Memory B cell (primary cell): Measurements from ENCODE around the gene RPTOR.

ENCODE experiments used
- ATAC-seq: fragments of 150-1000 bp; cut with Tn5 transposase; 2 replicates; pipeline ENCODE4 v1.10.0; 2021; ENCODE audit warnings: low read depth, mild to moderate bottlenecking, moderate library complexity
- DNase-seq, 2 donors: peaks; one replicate each; pipeline ENCODE4 v3.0.0; 2022; ENCODE audit warnings: low spot score in 2 of 2
- H3K27ac Mint-ChIP-seq: one replicate; pipeline ENCODE4 v1.8.0; 2022; ENCODE audit warnings: mild to moderate bottlenecking, moderate library complexity, mixed read lengths
- H3K27me3 Mint-ChIP-seq: one replicate; pipeline ENCODE4 v1.8.0; 2022; ENCODE audit warnings: mixed read lengths
- H3K36me3 Mint-ChIP-seq: one replicate; pipeline ENCODE4 v1.8.0; 2022; ENCODE audit warnings: mild to moderate bottlenecking, mixed read lengths
- H3K4me1 Mint-ChIP-seq: one replicate; pipeline ENCODE4 v1.8.0; 2022; ENCODE audit warnings: mixed read lengths
- H3K4me3 Mint-ChIP-seq: one replicate; pipeline ENCODE4 v1.8.0; 2022; ENCODE audit warnings: mild to moderate bottlenecking, moderate library complexity, mixed read lengths
- H3K9me3 Mint-ChIP-seq: one replicate; pipeline ENCODE4 v1.8.0; 2022; ENCODE audit warnings: mixed read lengths

RPTOR gene

GRCh38 chr17:80633207-80633606 lies 88.6 kb downstream of the RPTOR start:
- DNase-seq (no peak), ATAC-seq (no peak)
- H3K27ac Mint-ChIP-seq: no peak overlapping the region
- H3K4me1 Mint-ChIP-seq: peaks cover 15% of the 10 kb centered on the region
- no peaks in the 10 kb centered on the region for H3K9me3 Mint-ChIP-seq
- H3K4me3 Mint-ChIP-seq: no peak overlapping the region
- peaks cover 6% of the 10 kb centered on the region for H3K36me3 Mint-ChIP-seq
- H3K27me3 Mint-ChIP-seq: no peaks in the 10 kb centered on the region

DNA sequence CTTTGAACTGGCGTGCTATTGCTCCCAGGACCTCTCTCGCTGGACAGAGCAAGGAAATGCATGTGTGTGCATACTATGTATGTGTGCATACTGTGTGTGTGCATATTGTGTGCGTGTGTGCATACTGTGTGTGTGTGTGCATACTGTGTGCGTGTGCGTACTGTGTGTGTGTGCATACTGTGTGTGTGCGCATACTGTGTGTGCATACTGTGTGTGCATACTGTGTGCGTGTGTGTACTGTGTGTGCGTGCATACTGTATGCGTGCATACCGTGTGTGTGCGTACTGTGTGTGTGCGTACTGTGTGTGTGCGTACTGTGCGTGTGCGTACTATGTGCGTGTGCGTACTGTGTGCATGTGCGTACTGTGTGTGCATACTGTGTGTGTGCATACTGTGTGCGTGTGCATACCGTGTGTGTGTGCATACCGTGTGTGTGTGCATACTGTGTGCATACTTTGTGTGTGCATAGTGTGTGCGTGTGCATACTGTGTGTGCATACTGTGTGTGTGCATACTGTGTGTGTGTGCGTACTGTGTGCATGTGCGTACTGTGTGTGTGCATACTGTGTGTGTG lies 89.4 kb downstream of the RPTOR start:
- DNase-seq (no peak), ATAC-seq (no peak)
- H3K4me1 Mint-ChIP-seq: peaks cover 15% of the 10 kb centered on the region
- no peaks in the 10 kb centered on the region for H3K27me3 Mint-ChIP-seq
- no peak overlapping the region for H3K27ac Mint-ChIP-seq
- H3K36me3 Mint-ChIP-seq: peaks cover 6% of the 10 kb centered on the region
- no peak overlapping the region for H3K4me3 Mint-ChIP-seq
- H3K9me3 Mint-ChIP-seq: no peaks in the 10 kb centered on the region

- DNase-seq: no peak
- peaks cover 8% of the 10 kb centered on the region for H3K36me3 Mint-ChIP-seq
- ATAC-seq: peak; percentile 21
- H3K27me3 Mint-ChIP-seq: no peaks in the 10 kb centered on the region
- H3K27ac Mint-ChIP-seq: peak overlapping the region; percentile 79
- no peaks in the 10 kb centered on the region for H3K9me3 Mint-ChIP-seq
- H3K4me3 Mint-ChIP-seq: peak overlapping the region; percentile 68
- H3K4me1 Mint-ChIP-seq: peaks cover 20% of the 10 kb centered on the region
Measured at GRCh38 chr17:80636361-80637018, 91.9 kb downstream of the RPTOR start.

DNA sequence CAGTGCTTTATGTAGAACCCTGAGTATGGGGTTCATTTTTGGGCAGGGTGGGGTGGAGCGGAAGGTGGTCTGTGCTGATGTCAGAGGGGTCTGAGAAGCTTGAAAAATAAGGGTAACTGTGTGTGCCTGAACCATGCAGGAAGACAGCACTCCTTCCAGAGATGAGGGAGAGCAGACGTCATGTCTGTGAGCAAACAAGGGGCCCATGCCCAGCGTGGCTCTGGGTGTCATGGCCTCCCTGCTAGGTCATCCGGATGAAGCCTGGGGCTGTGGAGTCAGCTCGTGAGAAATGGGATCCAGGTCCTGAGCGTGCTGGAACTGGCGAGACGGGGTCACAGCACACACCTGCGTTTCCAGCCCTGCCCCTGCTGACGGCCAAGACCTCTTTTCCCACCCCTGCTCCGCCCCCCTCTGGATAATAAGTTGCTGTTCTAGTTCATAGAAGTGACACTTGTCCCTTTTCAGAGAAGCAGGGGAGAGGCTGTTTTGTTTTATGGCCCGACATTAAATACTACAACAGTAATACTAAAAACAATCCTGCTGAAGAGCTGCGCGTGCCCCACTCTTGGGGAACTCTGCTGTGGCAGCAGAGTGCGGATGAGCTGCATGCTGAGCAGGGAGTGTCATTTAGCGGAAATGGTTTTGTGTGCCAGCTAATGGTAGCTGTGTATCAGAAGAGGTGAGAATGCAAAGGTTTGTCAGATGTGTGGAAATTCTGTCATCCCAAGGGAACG lies 92.6 kb downstream of the RPTOR start:
- Mint-ChIP-seq H3K9me3 (no peaks in the 10 kb centered on the region), H3K27ac (peak overlapping the region; percentile 79), H3K27me3 (no peaks in the 10 kb centered on the region), H3K36me3 (peaks cover 8% of the 10 kb centered on the region), H3K4me1 (peaks cover 14% of the 10 kb centered on the region), H3K4me3 (no peak overlapping the region)
- DNase-seq: no peak
- ATAC-seq: no peak

GRCh38 chr17:80639658-80640057 lies 95.0 kb downstream of the RPTOR start:
- ATAC-seq (no peak), DNase-seq (no peak)
- Mint-ChIP-seq H3K4me3 (no peak overlapping the region), H3K9me3 (no peaks in the 10 kb centered on the region), H3K27ac (no peak overlapping the region), H3K27me3 (no peaks in the 10 kb centered on the region), H3K36me3 (peaks cover 8% of the 10 kb centered on the region), H3K4me1 (peaks cover 12% of the 10 kb centered on the region)

DNA sequence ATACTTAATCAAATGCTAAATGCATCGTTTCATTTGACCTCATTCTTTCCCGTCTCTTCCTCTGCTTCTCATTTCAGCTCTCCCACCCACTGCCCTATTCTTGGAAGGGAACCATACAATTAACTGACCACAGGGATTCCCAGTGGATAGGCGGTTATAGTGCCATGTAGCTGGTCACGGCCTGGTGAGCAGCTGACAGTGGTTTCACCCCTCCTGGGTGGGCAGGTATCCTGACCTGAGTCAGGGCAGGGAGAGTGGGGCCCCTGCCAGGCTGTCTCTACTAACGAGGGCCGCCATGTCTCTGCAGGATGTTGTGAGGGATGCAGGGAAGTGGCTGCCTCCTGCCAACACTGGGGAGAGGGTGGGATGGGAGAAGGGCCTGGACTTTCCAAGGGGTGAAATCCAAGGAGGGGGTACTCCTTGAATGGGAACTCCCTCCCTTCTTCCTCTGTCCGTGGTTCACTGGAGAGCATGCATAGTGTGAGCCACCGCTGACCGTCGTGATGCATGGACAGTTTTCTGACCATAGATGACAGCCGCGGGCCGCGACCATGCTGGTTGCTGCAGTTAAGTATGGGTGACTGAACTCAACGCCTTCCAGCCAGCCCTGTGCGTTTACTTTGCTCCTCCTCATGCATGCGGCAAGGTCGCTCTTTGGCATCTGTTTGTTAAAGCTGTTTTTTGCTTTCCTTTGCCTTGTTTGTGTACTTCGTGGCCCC lies 95.9 kb downstream of the RPTOR start:
- no peak for DNase-seq
- H3K4me1 Mint-ChIP-seq: peaks cover 11% of the 10 kb centered on the region

DNA sequence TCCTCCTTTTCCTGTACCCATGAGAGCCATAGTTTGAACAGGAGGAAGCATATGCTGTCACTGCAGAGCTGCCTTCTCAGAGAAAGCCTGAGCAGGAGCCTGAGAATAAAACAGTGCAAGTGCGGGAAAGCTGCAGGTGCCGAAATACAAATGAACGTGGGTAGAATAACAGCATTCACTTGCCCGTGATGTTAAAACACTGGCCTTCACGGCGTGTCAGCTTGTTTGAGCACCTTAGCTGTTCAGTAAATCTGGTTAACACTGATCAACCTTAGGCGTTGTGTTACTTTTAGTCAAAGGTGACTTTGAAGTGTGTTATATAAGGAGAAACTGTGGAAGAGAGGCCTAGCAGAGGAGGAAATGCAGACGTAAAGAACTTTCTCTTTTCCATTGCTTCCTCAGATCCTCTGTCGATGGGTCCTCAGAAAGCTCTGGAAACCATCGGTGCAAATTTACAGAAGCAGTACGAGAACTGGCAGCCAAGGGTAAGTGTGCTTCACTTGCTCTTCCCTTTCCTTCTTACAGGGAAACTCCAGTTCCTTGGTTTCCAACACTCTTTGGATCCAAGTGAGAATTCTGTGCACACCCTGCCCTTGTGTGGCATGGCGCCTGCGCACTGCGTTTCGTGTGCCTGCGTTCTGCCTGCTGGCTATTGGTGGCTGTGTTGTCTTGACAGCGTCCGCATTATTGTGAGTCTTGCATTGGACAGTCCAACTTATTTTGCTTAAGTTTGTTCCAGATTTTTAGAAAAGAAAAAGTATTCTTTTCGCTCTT lies 98.9 kb downstream of the RPTOR start:
- Mint-ChIP-seq H3K9me3 (no peaks in the 10 kb centered on the region), H3K36me3 (peaks cover 13% of the 10 kb centered on the region), H3K27me3 (no peaks in the 10 kb centered on the region), H3K4me1 (peaks cover 12% of the 10 kb centered on the region), H3K27ac (no peak overlapping the region), H3K4me3 (no peak overlapping the region)
- DNase-seq (no peak), ATAC-seq (no peak)

More for the DNA sequence above, 95.9 kb downstream of the RPTOR start:
- no peak overlapping the region for H3K4me3 Mint-ChIP-seq
- peaks cover 11% of the 10 kb centered on the region for H3K36me3 Mint-ChIP-seq
- no peak overlapping the region for H3K27ac Mint-ChIP-seq
- no peaks in the 10 kb centered on the region for H3K9me3 Mint-ChIP-seq
- no peaks in the 10 kb centered on the region for H3K27me3 Mint-ChIP-seq
- ATAC-seq: no peak

DNA sequence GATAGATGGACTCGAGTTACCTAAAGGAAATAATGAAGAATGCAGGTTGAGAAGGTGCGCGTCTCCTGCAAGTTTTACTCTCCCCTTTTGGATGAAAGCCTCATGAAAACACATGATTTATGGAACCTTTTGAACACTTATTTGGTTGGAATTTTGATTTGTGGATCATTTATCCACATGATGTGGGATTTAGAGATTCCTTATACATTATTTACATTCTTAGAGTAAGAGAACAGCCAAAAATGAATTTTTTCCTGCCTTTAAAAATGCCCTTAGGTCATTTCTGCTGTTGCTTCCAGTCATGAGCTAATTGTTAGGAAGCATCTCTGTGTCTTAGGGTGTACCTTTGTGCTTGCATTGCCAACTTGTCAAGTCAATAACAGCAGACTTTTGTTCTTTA lies 99.9 kb downstream of the RPTOR start:
- no peak overlapping the region for H3K27ac Mint-ChIP-seq
- ATAC-seq (no peak), DNase-seq (no peak)
- H3K36me3 Mint-ChIP-seq: peaks cover 13% of the 10 kb centered on the region
- no peak overlapping the region for H3K4me3 Mint-ChIP-seq
- peaks cover 18% of the 10 kb centered on the region for H3K4me1 Mint-ChIP-seq
- no peaks in the 10 kb centered on the region for H3K9me3 Mint-ChIP-seq
- H3K27me3 Mint-ChIP-seq: no peaks in the 10 kb centered on the region

DNA sequence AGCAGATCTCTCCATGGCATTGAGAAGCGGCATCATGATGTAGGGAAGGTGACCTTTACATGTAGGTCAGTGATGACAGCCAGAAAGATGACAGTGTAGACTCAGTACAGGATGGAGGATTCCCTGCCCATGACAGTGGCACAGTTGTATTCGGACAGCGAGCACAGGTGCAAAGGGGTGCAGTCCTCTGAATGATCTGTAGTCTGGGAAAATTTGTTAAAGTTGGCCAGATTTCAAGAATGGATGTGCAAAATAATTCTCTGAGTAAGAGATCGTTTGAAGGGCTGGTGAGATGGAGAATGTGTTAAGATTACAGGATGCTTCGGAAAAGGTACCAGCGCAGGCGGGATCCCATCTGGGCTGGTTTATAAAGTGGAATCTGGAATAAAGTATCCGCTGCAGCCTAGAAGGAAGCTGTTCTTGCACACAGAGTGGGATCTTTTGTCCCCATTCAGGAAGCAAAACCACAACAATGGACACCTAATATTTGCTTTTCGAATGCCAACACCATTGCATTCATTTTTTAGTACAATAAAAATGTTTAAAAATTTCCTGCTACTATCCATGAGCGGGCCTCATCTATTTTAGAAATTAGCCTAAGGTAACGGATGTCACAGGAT lies 101.2 kb downstream of the RPTOR start:
- DNase-seq (no peak), ATAC-seq (no peak)
- no peak overlapping the region for H3K27ac Mint-ChIP-seq
- H3K9me3 Mint-ChIP-seq: no peaks in the 10 kb centered on the region
- H3K4me1 Mint-ChIP-seq: peaks cover 20% of the 10 kb centered on the region
- H3K4me3 Mint-ChIP-seq: no peak overlapping the region
- no peaks in the 10 kb centered on the region for H3K27me3 Mint-ChIP-seq
- H3K36me3 Mint-ChIP-seq: peaks cover 12% of the 10 kb centered on the region

- no peaks in the 10 kb centered on the region for H3K27me3 Mint-ChIP-seq
- ATAC-seq (no peak), DNase-seq (no peak)
- no peak overlapping the region for H3K27ac Mint-ChIP-seq
- H3K4me1 Mint-ChIP-seq: peaks cover 23% of the 10 kb centered on the region
- H3K4me3 Mint-ChIP-seq: no peak overlapping the region
- peaks cover 15% of the 10 kb centered on the region for H3K36me3 Mint-ChIP-seq
- H3K9me3 Mint-ChIP-seq: no peaks in the 10 kb centered on the region
Measured at GRCh38 chr17:80646328-80646727, 101.7 kb downstream of the RPTOR start.

- Mint-ChIP-seq H3K27ac (no peak overlapping the region), H3K36me3 (peaks cover 15% of the 10 kb centered on the region), H3K4me3 (no peak overlapping the region), H3K4me1 (peaks cover 29% of the 10 kb centered on the region), H3K9me3 (no peaks in the 10 kb centered on the region), H3K27me3 (no peaks in the 10 kb centered on the region)
- DNase-seq (no peak), ATAC-seq (no peak)
Measured at GRCh38 chr17:80647746-80648145, 103.1 kb downstream of the RPTOR start.

DNA sequence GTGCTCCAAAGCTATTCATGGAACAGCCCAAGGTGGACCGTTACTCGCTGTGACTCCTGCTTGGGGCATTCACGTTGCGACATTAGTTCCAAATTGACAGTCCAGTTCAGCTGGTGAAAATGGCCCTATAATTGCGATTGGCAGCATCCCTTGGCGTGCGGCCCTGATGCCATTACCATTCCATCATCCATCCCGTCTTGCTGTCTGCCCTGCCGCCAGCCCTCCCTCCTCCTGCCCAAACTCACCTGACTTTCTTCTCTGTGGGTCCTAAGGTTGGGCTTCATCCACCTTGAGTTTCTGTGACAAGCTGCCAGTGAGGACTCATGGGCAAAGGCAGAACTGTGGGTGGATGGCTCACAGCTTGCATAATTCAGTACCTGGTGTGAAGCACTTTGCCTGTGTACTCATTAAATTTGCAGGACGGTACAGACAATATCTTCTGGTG lies 104.6 kb downstream of the RPTOR start:
- ATAC-seq (no peak), DNase-seq (no peak)
- H3K4me3 Mint-ChIP-seq: no peak overlapping the region
- H3K9me3 Mint-ChIP-seq: peaks cover 2% of the 10 kb centered on the region
- H3K27ac Mint-ChIP-seq: no peak overlapping the region
- H3K27me3 Mint-ChIP-seq: no peaks in the 10 kb centered on the region
- peaks cover 32% of the 10 kb centered on the region for H3K4me1 Mint-ChIP-seq
- H3K36me3 Mint-ChIP-seq: peaks cover 15% of the 10 kb centered on the region

- no peaks in the 10 kb centered on the region for H3K27me3 Mint-ChIP-seq
- H3K4me3 Mint-ChIP-seq: no peak overlapping the region
- no peak overlapping the region for H3K27ac Mint-ChIP-seq
- H3K9me3 Mint-ChIP-seq: peaks cover 4% of the 10 kb centered on the region
- H3K4me1 Mint-ChIP-seq: peaks cover 31% of the 10 kb centered on the region
- ATAC-seq (no peak), DNase-seq (no peak)
- peaks cover 16% of the 10 kb centered on the region for H3K36me3 Mint-ChIP-seq
Measured at GRCh38 chr17:80649672-80650330, 105.2 kb downstream of the RPTOR start.
